ENCODE results near the gene TMEM138. TPM values are rescaled to one million over a fixed set of nuclear protein-coding genes. Genes with fewer than 3 reads are reported as not detected.
A peak's percentile ranks its signal among the peaks of the same experiment; 100 is the strongest.

TMEM138 gene
- total and polyA plus RNA-seq, 2 of the 13 experiments (the other 11 are each of a cell fraction or from before 2014, with no cell fraction given) = 43.5 to 61.0 TPM

DNA sequence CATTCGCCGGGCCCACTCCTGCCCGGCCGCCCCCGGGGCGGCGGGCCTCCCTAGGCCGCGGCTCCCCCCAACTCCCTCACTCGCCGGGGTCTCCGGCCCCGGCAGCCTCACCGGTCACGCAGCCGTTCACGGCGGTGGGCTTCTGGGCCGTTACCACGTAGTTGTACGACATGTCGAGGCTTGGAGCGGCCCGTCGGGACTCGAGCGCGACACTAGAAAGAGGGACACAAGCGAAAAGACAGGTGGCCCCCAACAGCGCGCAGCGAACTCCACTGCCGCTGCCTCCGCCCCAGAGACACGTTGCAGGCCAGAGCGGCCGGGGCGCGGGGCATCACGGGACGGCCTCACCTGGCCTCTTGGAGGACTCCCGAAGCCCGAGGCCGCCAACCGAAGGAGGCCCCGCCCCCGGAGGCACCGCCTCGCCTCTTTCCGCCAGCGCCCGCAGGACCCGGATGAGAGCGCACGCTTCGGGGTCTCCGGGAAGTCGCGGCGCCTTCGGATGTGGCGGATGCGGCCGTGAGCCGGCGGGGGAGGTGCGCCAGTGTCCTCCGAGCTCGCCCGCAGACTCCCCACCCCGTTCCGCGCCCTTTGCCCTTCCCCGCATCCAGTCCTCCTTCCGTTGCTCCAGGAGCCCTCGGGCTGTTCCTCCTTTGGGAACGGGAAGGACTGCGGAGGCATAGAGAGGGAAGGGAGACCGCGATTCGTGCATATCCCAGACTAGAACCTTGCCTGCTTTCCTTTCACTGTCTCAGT, 29.2 kb upstream of the TMEM138 start, which contains the start of the genes DDB1 and TKFC (continued):
- TF ChIP-seq, protein P1, sequence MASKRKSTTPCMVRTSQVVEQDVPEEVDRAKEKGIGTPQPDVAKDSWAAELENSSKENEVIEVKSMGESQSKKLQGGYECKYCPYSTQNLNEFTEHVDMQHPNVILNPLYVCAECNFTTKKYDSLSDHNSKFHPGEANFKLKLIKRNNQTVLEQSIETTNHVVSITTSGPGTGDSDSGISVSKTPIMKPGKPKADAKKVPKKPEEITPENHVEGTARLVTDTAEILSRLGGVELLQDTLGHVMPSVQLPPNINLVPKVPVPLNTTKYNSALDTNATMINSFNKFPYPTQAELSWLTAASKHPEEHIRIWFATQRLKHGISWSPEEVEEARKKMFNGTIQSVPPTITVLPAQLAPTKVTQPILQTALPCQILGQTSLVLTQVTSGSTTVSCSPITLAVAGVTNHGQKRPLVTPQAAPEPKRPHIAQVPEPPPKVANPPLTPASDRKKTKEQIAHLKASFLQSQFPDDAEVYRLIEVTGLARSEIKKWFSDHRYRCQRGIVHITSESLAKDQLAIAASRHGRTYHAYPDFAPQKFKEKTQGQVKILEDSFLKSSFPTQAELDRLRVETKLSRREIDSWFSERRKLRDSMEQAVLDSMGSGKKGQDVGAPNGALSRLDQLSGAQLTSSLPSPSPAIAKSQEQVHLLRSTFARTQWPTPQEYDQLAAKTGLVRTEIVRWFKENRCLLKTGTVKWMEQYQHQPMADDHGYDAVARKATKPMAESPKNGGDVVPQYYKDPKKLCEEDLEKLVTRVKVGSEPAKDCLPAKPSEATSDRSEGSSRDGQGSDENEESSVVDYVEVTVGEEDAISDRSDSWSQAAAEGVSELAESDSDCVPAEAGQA (IDR thresholded peaks at IDR 0.05; ENCODE audit: low read depth) = peak; percentile 63; the same call in 1 of the 2 replicates
- TF ChIP-seq, protein P1 (CRISPR knock-in tag; IDR thresholded peaks at IDR 0.05; ENCODE audit: borderline replicate concordance) = 0 out of 2 replicates have a peak, but pooled peaks have one; percentile 54
- TF ChIP-seq CENPT (CRISPR knock-in tag; IDR thresholded peaks at IDR 0.05; ENCODE audit: low read depth) (peak; percentile 65; the same call in 1 of the 2 replicates), YEATS4 (CRISPR knock-in tag; IDR thresholded peaks at IDR 0.05; ENCODE audit: borderline replicate concordance) (peak; percentile 97), RFXAP (CRISPR knock-in tag; IDR thresholded peaks at IDR 0.05; ENCODE audit: borderline replicate concordance) (peak; percentile 67; the same call in 1 of the 2 replicates), HDAC6 (IDR thresholded peaks at IDR 0.05; ENCODE audit: low read depth, low read length) (no peak), RFX5 (IDR thresholded peaks at IDR 0.05; ENCODE audit: low read depth, low read length) (no peak)
- TF ChIP-seq, protein P2, sequence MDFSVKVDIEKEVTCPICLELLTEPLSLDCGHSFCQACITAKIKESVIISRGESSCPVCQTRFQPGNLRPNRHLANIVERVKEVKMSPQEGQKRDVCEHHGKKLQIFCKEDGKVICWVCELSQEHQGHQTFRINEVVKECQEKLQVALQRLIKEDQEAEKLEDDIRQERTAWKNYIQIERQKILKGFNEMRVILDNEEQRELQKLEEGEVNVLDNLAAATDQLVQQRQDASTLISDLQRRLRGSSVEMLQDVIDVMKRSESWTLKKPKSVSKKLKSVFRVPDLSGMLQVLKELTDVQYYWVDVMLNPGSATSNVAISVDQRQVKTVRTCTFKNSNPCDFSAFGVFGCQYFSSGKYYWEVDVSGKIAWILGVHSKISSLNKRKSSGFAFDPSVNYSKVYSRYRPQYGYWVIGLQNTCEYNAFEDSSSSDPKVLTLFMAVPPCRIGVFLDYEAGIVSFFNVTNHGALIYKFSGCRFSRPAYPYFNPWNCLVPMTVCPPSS (IDR thresholded peaks at IDR 0.05) = no peak
- TF ChIP-seq, protein P3, sequence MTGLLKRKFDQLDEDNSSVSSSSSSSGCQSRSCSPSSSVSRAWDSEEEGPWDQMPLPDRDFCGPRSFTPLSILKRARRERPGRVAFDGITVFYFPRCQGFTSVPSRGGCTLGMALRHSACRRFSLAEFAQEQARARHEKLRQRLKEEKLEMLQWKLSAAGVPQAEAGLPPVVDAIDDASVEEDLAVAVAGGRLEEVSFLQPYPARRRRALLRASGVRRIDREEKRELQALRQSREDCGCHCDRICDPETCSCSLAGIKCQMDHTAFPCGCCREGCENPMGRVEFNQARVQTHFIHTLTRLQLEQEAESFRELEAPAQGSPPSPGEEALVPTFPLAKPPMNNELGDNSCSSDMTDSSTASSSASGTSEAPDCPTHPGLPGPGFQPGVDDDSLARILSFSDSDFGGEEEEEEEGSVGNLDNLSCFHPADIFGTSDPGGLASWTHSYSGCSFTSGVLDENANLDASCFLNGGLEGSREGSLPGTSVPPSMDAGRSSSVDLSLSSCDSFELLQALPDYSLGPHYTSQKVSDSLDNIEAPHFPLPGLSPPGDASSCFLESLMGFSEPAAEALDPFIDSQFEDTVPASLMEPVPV (CRISPR knock-in tag; IDR thresholded peaks at IDR 0.05) = peak; percentile 72
- TF ChIP-seq, protein P4, sequence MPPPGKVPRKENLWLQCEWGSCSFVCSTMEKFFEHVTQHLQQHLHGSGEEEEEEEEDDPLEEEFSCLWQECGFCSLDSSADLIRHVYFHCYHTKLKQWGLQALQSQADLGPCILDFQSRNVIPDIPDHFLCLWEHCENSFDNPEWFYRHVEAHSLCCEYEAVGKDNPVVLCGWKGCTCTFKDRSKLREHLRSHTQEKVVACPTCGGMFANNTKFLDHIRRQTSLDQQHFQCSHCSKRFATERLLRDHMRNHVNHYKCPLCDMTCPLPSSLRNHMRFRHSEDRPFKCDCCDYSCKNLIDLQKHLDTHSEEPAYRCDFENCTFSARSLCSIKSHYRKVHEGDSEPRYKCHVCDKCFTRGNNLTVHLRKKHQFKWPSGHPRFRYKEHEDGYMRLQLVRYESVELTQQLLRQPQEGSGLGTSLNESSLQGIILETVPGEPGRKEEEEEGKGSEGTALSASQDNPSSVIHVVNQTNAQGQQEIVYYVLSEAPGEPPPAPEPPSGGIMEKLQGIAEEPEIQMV (CRISPR knock-in tag; IDR thresholded peaks at IDR 0.05; ENCODE audit: low read depth) = 0 out of 2 replicates have a peak, but pooled peaks have one; percentile 3
- TF ChIP-seq, protein P5, sequence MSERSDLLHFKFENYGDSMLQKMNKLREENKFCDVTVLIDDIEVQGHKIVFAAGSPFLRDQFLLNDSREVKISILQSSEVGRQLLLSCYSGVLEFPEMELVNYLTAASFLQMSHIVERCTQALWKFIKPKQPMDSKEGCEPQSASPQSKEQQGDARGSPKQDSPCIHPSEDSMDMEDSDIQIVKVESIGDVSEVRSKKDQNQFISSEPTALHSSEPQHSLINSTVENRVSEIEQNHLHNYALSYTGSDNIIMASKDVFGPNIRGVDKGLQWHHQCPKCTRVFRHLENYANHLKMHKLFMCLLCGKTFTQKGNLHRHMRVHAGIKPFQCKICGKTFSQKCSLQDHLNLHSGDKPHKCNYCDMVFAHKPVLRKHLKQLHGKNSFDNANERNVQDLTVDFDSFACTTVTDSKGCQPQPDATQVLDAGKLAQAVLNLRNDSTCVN (CRISPR knock-in tag; IDR thresholded peaks at IDR 0.05; ENCODE audit: borderline replicate concordance) = peak; percentile 63; the same call in 1 of the 2 replicates
- TF ChIP-seq, protein P6, sequence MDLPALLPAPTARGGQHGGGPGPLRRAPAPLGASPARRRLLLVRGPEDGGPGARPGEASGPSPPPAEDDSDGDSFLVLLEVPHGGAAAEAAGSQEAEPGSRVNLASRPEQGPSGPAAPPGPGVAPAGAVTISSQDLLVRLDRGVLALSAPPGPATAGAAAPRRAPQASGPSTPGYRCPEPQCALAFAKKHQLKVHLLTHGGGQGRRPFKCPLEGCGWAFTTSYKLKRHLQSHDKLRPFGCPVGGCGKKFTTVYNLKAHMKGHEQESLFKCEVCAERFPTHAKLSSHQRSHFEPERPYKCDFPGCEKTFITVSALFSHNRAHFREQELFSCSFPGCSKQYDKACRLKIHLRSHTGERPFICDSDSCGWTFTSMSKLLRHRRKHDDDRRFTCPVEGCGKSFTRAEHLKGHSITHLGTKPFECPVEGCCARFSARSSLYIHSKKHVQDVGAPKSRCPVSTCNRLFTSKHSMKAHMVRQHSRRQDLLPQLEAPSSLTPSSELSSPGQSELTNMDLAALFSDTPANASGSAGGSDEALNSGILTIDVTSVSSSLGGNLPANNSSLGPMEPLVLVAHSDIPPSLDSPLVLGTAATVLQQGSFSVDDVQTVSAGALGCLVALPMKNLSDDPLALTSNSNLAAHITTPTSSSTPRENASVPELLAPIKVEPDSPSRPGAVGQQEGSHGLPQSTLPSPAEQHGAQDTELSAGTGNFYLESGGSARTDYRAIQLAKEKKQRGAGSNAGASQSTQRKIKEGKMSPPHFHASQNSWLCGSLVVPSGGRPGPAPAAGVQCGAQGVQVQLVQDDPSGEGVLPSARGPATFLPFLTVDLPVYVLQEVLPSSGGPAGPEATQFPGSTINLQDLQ (CRISPR knock-in tag; IDR thresholded peaks at IDR 0.05) = peak; percentile 66; the same call in 1 of the 2 replicates
